H1 (cell line): Measurements from ENCODE around the gene USP24. TPM values are rescaled to one million over a fixed set of nuclear protein-coding genes. Genes with fewer than 3 reads are reported as not detected.

ENCODE experiments used
- BCL11A ChIP-seq, 2 experiments: IDR thresholded peaks; one replicate each; pipeline ENCODE4 v1.6.1; 2011; ENCODE audit warnings: low read depth in 2 of 2, low read length in 2 of 2, mild to moderate bottlenecking in 2 of 2
- CBX5 ChIP-seq: fragments of 300-800, 300-1000 bp; sonication (generic); IDR thresholded peaks from 2 replicates; pipeline ENCODE4 v1.7.1; 2016; ENCODE audit warnings: antibody characterized with exemption, low read length, low read depth
- CBX8 ChIP-seq: fragments of 300-800, 300-1000 bp; sonication (generic); IDR thresholded peaks from 2 replicates; pipeline ENCODE4 v1.7.1; 2016; ENCODE audit warnings: low read depth, low read length, borderline replicate concordance
- CEBPB ChIP-seq: IDR thresholded peaks from 2 replicates; pipeline ENCODE4 v1.6.1; 2012; ENCODE audit warnings: low read depth, low read length
- GABPA ChIP-seq: IDR thresholded peaks from 2 replicates; pipeline ENCODE4 v1.6.1; 2011; ENCODE audit warnings: mild to moderate bottlenecking, low read length, moderate library complexity, borderline replicate concordance; ENCODE audit not compliant: insufficient read depth
- GTF2F1 ChIP-seq: IDR thresholded peaks from 2 replicates; pipeline ENCODE4 v1.6.1; 2012; ENCODE audit warnings: low read depth, low read length, improper control_type of control experiment, borderline replicate concordance
- HDAC2 ChIP-seq, 2 experiments: fragments of 300-600 bp in 1 of 2; sonication (generic) in 1 of 2; IDR thresholded peaks; 2 replicates each; pipeline ENCODE4 v1.6.1; 2011 to 2012; ENCODE audit warnings: low read depth in 2 of 2, low read length in 2 of 2, mild to moderate bottlenecking in 2 of 2, moderate library complexity in 2 of 2, borderline replicate concordance in 1 of 2, inconsistent platforms in 1 of 2
- KDM1A ChIP-seq: fragments of 200-600, 300-600 bp; sonication (generic); IDR thresholded peaks from 2 replicates; pipeline ENCODE4 v1.7.1; 2016; ENCODE audit warnings: mild to moderate bottlenecking, low read length, borderline replicate concordance
- KDM4A ChIP-seq: IDR thresholded peaks from one replicate; pipeline ENCODE4 v1.7.1; 2012; ENCODE audit warnings: low read depth, mild to moderate bottlenecking, moderate library complexity, low read length, inconsistent platforms; ENCODE audit not compliant: severe bottlenecking
- MAFK ChIP-seq: IDR thresholded peaks from 2 replicates; pipeline ENCODE4 v1.6.1; 2012; ENCODE audit warnings: low read depth, mild to moderate bottlenecking, improper control_type of control experiment, low read length
- NANOG ChIP-seq: IDR thresholded peaks from 2 replicates; pipeline ENCODE4 v1.6.1; 2011; ENCODE audit warnings: low read length, low read depth, mild to moderate bottlenecking, inconsistent platforms; ENCODE audit not compliant: insufficient read depth, poor library complexity, severe bottlenecking
- NRF1 ChIP-seq: IDR thresholded peaks from 2 replicates; pipeline ENCODE4 v1.6.1; 2011; ENCODE audit warnings: mild to moderate bottlenecking, low read depth, low read length, improper control_type of control experiment
- POLR2A ChIP-seq, 2 experiments: IDR thresholded peaks; 1 replicate in 1 of 2; 2 replicates in 1 of 2; pipeline ENCODE4 v1.6.1; 2011; ENCODE audit warnings: low read depth in 2 of 2, low read length in 2 of 2, mild to moderate bottlenecking in 2 of 2; ENCODE audit errors: control extremely low read depth in 1 of 2
- POLR2AphosphoS5 ChIP-seq: IDR thresholded peaks from 2 replicates; pipeline ENCODE4 v1.6.1; 2011; ENCODE audit warnings: low read depth, low read length
- POU5F1 ChIP-seq: IDR thresholded peaks from 2 replicates; pipeline ENCODE4 v1.6.1; 2011; ENCODE audit warnings: low read depth, mild to moderate bottlenecking, low read length, moderate library complexity
- RAD21 ChIP-seq, 2 experiments: IDR thresholded peaks in 1 of 2; conservative IDR thresholded peaks in 1 of 2; 2 replicates each; pipeline ENCODE4 v1.6.1; 2011; ENCODE audit warnings: low read depth in 2 of 2, low read length in 2 of 2, improper control_type of control experiment in 1 of 2, inconsistent platforms in 1 of 2, mild to moderate bottlenecking in 1 of 2, moderate library complexity in 1 of 2
- RBBP5 ChIP-seq: IDR thresholded peaks from 2 replicates; pipeline ENCODE4 v1.7.1; 2012; ENCODE audit warnings: low read depth, mild to moderate bottlenecking, inconsistent platforms, low read length, moderate library complexity, borderline replicate concordance
- SAP30 ChIP-seq: fragments of 300-600 bp; sonication (generic); IDR thresholded peaks from 2 replicates; pipeline ENCODE4 v1.7.1; 2012; ENCODE audit warnings: low read length, moderate library complexity, mild to moderate bottlenecking, inconsistent platforms; ENCODE audit not compliant: insufficient read depth, insufficient replicate concordance
- SIX5 ChIP-seq: IDR thresholded peaks from 2 replicates; pipeline ENCODE4 v1.6.1; 2011; ENCODE audit warnings: mild to moderate bottlenecking, low read depth, low read length
- SP4 ChIP-seq: IDR thresholded peaks from 2 replicates; pipeline ENCODE4 v1.6.1; 2012; ENCODE audit warnings: low read length, inconsistent platforms
- SRF ChIP-seq: IDR thresholded peaks from 2 replicates; pipeline ENCODE4 v1.6.1; 2011; ENCODE audit warnings: mild to moderate bottlenecking, low read depth, low read length, moderate library complexity
- SUZ12 ChIP-seq: fragments of 200-600 bp; sonication (generic); IDR thresholded peaks from 2 replicates; pipeline ENCODE4 v1.6.1; 2012; ENCODE audit warnings: mild to moderate bottlenecking, inconsistent platforms, low read length, moderate library complexity, mixed read lengths
- TAF1 ChIP-seq: IDR thresholded peaks from 2 replicates; pipeline ENCODE4 v1.6.1; 2011; ENCODE audit warnings: mild to moderate bottlenecking, low read depth, low read length
- ZNF274 ChIP-seq: IDR thresholded peaks from 2 replicates; pipeline ENCODE4 v1.7.0; 2012; ENCODE audit warnings: low read length, borderline replicate concordance; ENCODE audit errors: extremely low read depth
- polyA plus RNA-seq, 7 experiments: library from polyadenylated mRNA; depleted of rRNA in 3 of 7; stranded (reverse) in 5 of 7; unstranded in 2 of 7; fragments of >200 nt in 5 of 7; fragments of 200-250 nt in 2 of 7; gene quantifications; 1 replicate in 5 of 7; 2 replicates in 1 of 7; 4 replicates in 1 of 7; pipeline versions ENCODE4 v1.2.1 to v1.2.3, GENCODE V29; 2011 to 2013; ENCODE audit warnings: missing spikeins in 2 of 7, mixed read lengths in 2 of 7
- total RNA-seq: library from RNA; stranded (reverse); fragmentation: NEBNext Ultra II Directional; extraction: Animal tissue kit (Norgen Biotek cat#: 25700); gene quantifications from 2 replicates; pipeline ENCODE4 v1.2.1, GENCODE V29; 2021
- TF ChIP-seq, protein P1 (sequence below): IDR thresholded peaks from 2 replicates; pipeline ENCODE4 v1.6.1; 2012; ENCODE audit warnings: inconsistent platforms

USP24 gene
- total and polyA plus RNA-seq, 2 of the 8 experiments (the other 6 are each of a cell fraction or from before 2014, with no cell fraction given): 11.1 to 34.6 TPM

DNA sequence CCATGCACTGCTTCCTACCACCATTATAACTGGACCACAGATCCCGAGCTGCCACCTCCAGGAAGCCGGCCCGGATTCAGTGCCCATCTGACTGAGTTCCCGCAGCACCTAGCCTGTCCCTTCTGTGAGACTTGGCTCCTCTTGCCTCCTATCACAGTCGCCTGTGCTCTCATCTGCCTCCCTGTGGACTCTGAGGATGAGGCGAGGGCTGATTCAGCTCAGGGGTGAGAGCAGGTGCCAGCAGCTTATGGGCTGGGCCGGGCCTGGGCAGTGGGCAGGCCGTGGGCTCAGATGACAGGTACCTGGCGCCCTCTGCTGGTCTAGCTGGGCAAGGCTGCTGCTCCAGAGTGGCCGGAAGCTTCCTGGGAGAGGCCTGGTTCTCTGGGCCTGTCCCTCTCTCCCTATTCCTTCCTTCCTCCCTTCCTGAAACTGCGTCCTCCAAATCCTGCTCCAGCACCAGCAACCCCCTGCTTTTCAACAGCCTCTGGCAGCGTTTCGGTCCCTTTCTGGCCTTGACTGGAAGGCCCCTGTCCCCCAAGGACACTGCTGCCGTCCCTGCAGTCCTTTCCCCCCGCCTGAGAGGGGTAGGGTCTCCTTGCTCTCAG lies 193.1 kb downstream of the USP24 start (continued):
- no peak for TF ChIP-seq SRF
- no peak for TF ChIP-seq SAP30
- TF ChIP-seq TAF1: peak; percentile 62
- TF ChIP-seq NANOG: no peak
- TF ChIP-seq MAFK: peak; percentile 37; the same call in 1 of the 2 replicates
- TF ChIP-seq KDM4A: no peak
- peak; percentile 29; the same call in 1 of the 2 replicates for TF ChIP-seq KDM1A
- peak in 1 of 2 experiments; percentile 32; a peak in 1 of 3 replicates for TF ChIP-seq POLR2A (IDR thresholded peaks at IDR 0.05; ENCODE audit: control extremely low read depth in 1 of 2, low read depth in 2 of 2, low read length in 2 of 2)
- no peak for TF ChIP-seq NRF1
- TF ChIP-seq POLR2AphosphoS5: no peak
- no peak for TF ChIP-seq RBBP5
- TF ChIP-seq SP4: peak; percentile 73; the same call in 1 of the 2 replicates
- TF ChIP-seq BCL11A (IDR thresholded peaks at IDR 0.05; ENCODE audit: low read depth in 2 of 2, low read length in 2 of 2): no peak
- TF ChIP-seq GTF2F1: no peak
- TF ChIP-seq RAD21 (IDR thresholded peaks at IDR 0.05 in 1 of 2, conservative IDR thresholded peaks at IDR 0.05 in 1 of 2; ENCODE audit: low read depth in 2 of 2, low read length in 2 of 2): peak; percentile 93
- no peak for TF ChIP-seq SIX5
- no peak for TF ChIP-seq SUZ12
- TF ChIP-seq POU5F1: no peak
- TF ChIP-seq CBX5: no peak
- no peak for TF ChIP-seq HDAC2 (IDR thresholded peaks at IDR 0.05; ENCODE audit: borderline replicate concordance in 1 of 2, low read depth in 2 of 2, low read length in 2 of 2)
- TF ChIP-seq ZNF274: no peak
- 0 out of 2 replicates have a peak, but pooled peaks have one; percentile 24 for TF ChIP-seq CEBPB
- TF ChIP-seq CBX8: no peak
- TF ChIP-seq GABPA: no peak; the same call in 1 of the 2 replicates
- TF ChIP-seq, protein P1, sequence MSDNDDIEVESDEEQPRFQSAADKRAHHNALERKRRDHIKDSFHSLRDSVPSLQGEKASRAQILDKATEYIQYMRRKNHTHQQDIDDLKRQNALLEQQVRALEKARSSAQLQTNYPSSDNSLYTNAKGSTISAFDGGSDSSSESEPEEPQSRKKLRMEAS: peak; percentile 90
